H1 (cell line): ENCODE measurements around the gene IRAK3. TPM values are rescaled to one million over a fixed set of nuclear protein-coding genes. Genes with fewer than 3 reads are reported as not detected.

Experiments used
- CTCF ChIA-PET: fragments of 300-600 bp; sonication (Branson Sonifier 250); formaldehyde crosslinking; loops from one replicate; lab custom pipeline; 2021; ENCODE audit not compliant: partially characterized antibody; lab: Charles Lee
- POLR2A ChIA-PET: fragments of 300-600 bp; sonication (Branson Sonifier 250); formaldehyde crosslinking; loops from one replicate; lab custom pipeline; 2021; ENCODE audit warnings: inconsistent platforms; ENCODE audit not compliant: partially characterized antibody; lab: Charles Lee
- DNase-seq, 2 experiments: peaks; one replicate each; pipeline versions ENCODE4 v3.0.0 to v3.0.0-alpha.2; 2010 to 2022; ENCODE audit warnings: low spot score in 2 of 2, low read depth in 1 of 2, mixed read lengths in 1 of 2
- FAIRE-seq: peaks from 2 replicates; lab custom pipeline; 2011; peaks lifted over from hg19 to GRCh38; lab: Jason Lieb, UNC
- H2AFZ ChIP-seq: 2 replicates; pipeline ENCODE4 v1.8.1; 2012; ENCODE audit warnings: low read length, inconsistent platforms
- H2AK5ac ChIP-seq: 2 replicates; pipeline ENCODE4 v1.6.1; 2013; ENCODE audit warnings: low read depth, low read length
- H2BK120ac ChIP-seq: replicated peaks from 2 replicates; pipeline ENCODE3; 2013; ENCODE audit warnings: low read depth, low read length, inconsistent platforms
- H2BK12ac ChIP-seq: 2 replicates; pipeline ENCODE4 v1.6.1; 2013; ENCODE audit warnings: low read depth, low read length
- H2BK15ac ChIP-seq: 2 replicates; pipeline ENCODE4 v1.6.1; 2013; ENCODE audit warnings: low read length
- H2BK20ac ChIP-seq: 2 replicates; pipeline ENCODE4 v1.6.1; 2013; ENCODE audit warnings: low read length
- H2BK5ac ChIP-seq: 2 replicates; pipeline ENCODE4 v1.6.1; 2013; ENCODE audit warnings: low read depth, low read length
- H3K14ac ChIP-seq: 2 replicates; pipeline ENCODE4 v1.6.1; 2013; ENCODE audit warnings: inconsistent platforms; ENCODE audit not compliant: insufficient read length
- H3K18ac ChIP-seq: 2 replicates; pipeline ENCODE4 v1.6.1; 2013; ENCODE audit warnings: low read length; ENCODE audit errors: extremely low read depth
- H3K23ac ChIP-seq: 2 replicates; pipeline ENCODE4 v1.6.1; 2013; ENCODE audit warnings: inconsistent platforms; ENCODE audit not compliant: insufficient read length
- H3K23me2 ChIP-seq: 2 replicates; pipeline ENCODE4 v1.6.1; 2013; ENCODE audit warnings: low read depth, low read length
- H3K27ac ChIP-seq: 2 replicates; pipeline ENCODE4 v1.6.1; 2011; ENCODE audit warnings: low read depth, low read length, inconsistent platforms
- H3K27me3 ChIP-seq, 4 experiments: replicated peaks in 1 of 4; 1 replicate in 1 of 4; 2 replicates in 3 of 4; pipeline versions ENCODE4 v1.6.1 to v1.8.1; 2011 to 2013; ENCODE audit warnings: low read length in 3 of 4, mild to moderate bottlenecking in 3 of 4, inconsistent platforms in 2 of 4, mixed read lengths in 2 of 4, moderate library complexity in 1 of 4; ENCODE audit not compliant: control insufficient read depth in 3 of 4, insufficient read depth in 3 of 4; ENCODE audit errors: extremely low read depth in 1 of 4
- H3K36me3 ChIP-seq, 4 experiments: 2 replicates each; pipeline versions ENCODE4 v1.6.1 to v1.8.1; 2011 to 2013; ENCODE audit warnings: mild to moderate bottlenecking in 4 of 4, low read length in 3 of 4, moderate library complexity in 2 of 4, control low read depth in 1 of 4, inconsistent platforms in 1 of 4; ENCODE audit not compliant: insufficient read depth in 4 of 4, control insufficient read depth in 2 of 4
- H3K4ac ChIP-seq: replicated peaks from 2 replicates; pipeline ENCODE3; 2013; ENCODE audit warnings: low read length, low read depth, mixed read lengths, inconsistent platforms; ENCODE audit not compliant: insufficient read length
- H3K4me1 ChIP-seq, 4 experiments: replicated peaks in 1 of 4; 1 replicate in 1 of 4; 2 replicates in 3 of 4; pipeline versions ENCODE4 v1.6.1 to v1.8.1; 2011 to 2013; ENCODE audit warnings: low read length in 3 of 4, inconsistent platforms in 2 of 4, mixed read lengths in 1 of 4; ENCODE audit not compliant: insufficient read depth in 4 of 4, control insufficient read depth in 3 of 4
- H3K4me2 ChIP-seq, 2 experiments: 2 replicates each; pipeline versions ENCODE4 v1.6.1 to v1.8.1; 2011 to 2013; ENCODE audit warnings: low read depth in 2 of 2, low read length in 2 of 2, control low read depth in 1 of 2, inconsistent platforms in 1 of 2, mild to moderate bottlenecking in 1 of 2; ENCODE audit not compliant: insufficient read depth in 1 of 2
- H3K4me3 ChIP-seq, 4 experiments: fragments of 200-600, 300-600 bp in 1 of 4; sonication (generic), shearing (Covaris generic), sonication (Bioruptor Twin) in 1 of 4; 2 replicates each; pipeline versions ENCODE4 v1.5.1 to v1.8.1; 2011 to 2016; ENCODE audit warnings: low read length in 4 of 4, low read depth in 3 of 4, control low read depth in 2 of 4, inconsistent platforms in 2 of 4, mild to moderate bottlenecking in 2 of 4, mixed read lengths in 1 of 4, moderate library complexity in 1 of 4; ENCODE audit not compliant: insufficient read depth in 2 of 4; ENCODE audit errors: extremely low read depth in 1 of 4
- H3K56ac ChIP-seq: replicated peaks from 2 replicates; pipeline ENCODE3; 2013; ENCODE audit warnings: low read depth, mild to moderate bottlenecking, mixed read lengths, low read length, inconsistent platforms; ENCODE audit not compliant: insufficient read length
- H3K79me1 ChIP-seq: 2 replicates; pipeline ENCODE4 v1.6.1; 2013; ENCODE audit warnings: low read depth, low read length, control low read depth
- H3K79me2 ChIP-seq, 2 experiments: 2 replicates each; pipeline versions ENCODE4 v1.6.1 to v1.8.1; 2012 to 2013; ENCODE audit warnings: low read length in 2 of 2, mild to moderate bottlenecking in 2 of 2, inconsistent platforms in 1 of 2; ENCODE audit not compliant: insufficient read depth in 2 of 2, control insufficient read depth in 1 of 2
- H3K9ac ChIP-seq, 4 experiments: replicated peaks in 1 of 4; 1 replicate in 1 of 4; 2 replicates in 3 of 4; pipeline versions ENCODE4 v1.6.1 to v1.8.1; 2011 to 2013; ENCODE audit warnings: low read depth in 3 of 4, low read length in 3 of 4, control low read depth in 2 of 4, mild to moderate bottlenecking in 2 of 4, moderate library complexity in 2 of 4, inconsistent platforms in 1 of 4; ENCODE audit errors: extremely low read depth in 1 of 4
- H3K9me3 ChIP-seq, 2 experiments: 2 replicates each; pipeline versions ENCODE4 v1.6.1 to v1.8.1; 2012 to 2013; ENCODE audit warnings: mild to moderate bottlenecking in 2 of 2, moderate library complexity in 2 of 2, control low read depth in 1 of 2, inconsistent platforms in 1 of 2, low read depth in 1 of 2, low read length in 1 of 2, mixed read lengths in 1 of 2; ENCODE audit not compliant: insufficient read depth in 2 of 2
- H4K20me1 ChIP-seq, 2 experiments: replicated peaks in 1 of 2; 2 replicates each; pipeline versions ENCODE3 to v1.8.1; 2011 to 2013; ENCODE audit warnings: inconsistent platforms in 2 of 2, low read length in 2 of 2, mild to moderate bottlenecking in 1 of 2; ENCODE audit not compliant: insufficient read depth in 2 of 2, control insufficient read depth in 1 of 2
- H4K5ac ChIP-seq: 2 replicates; pipeline ENCODE4 v1.6.1; 2013; ENCODE audit warnings: low read length, low read depth, mixed read lengths, inconsistent platforms; ENCODE audit not compliant: insufficient read length
- H4K8ac ChIP-seq: 2 replicates; pipeline ENCODE4 v1.8.0; 2013; ENCODE audit warnings: mild to moderate bottlenecking, moderate library complexity, low read length, inconsistent platforms; ENCODE audit not compliant: insufficient read depth; ENCODE audit errors: extremely low read depth
- H4K91ac ChIP-seq: replicated peaks from 2 replicates; pipeline ENCODE3; 2013; ENCODE audit warnings: low read length, mixed read lengths, inconsistent platforms; ENCODE audit not compliant: insufficient read length
- BACH1 ChIP-seq: IDR thresholded peaks from 2 replicates; pipeline ENCODE4 v1.6.1; 2012; ENCODE audit warnings: low read length, improper control_type of control experiment
- BCL11A ChIP-seq, 2 experiments: IDR thresholded peaks; one replicate each; pipeline ENCODE4 v1.6.1; 2011; ENCODE audit warnings: low read depth in 2 of 2, low read length in 2 of 2, mild to moderate bottlenecking in 2 of 2
- FOSL1 ChIP-seq: IDR thresholded peaks from 2 replicates; pipeline ENCODE4 v1.6.1; 2011; ENCODE audit warnings: mild to moderate bottlenecking, low read depth, low read length, moderate library complexity; ENCODE audit not compliant: insufficient read depth
- GABPA ChIP-seq: IDR thresholded peaks from 2 replicates; pipeline ENCODE4 v1.6.1; 2011; ENCODE audit warnings: mild to moderate bottlenecking, low read length, moderate library complexity, borderline replicate concordance; ENCODE audit not compliant: insufficient read depth
- JUN ChIP-seq: IDR thresholded peaks from 2 replicates; pipeline ENCODE4 v1.6.1; 2011; ENCODE audit warnings: low read depth, mild to moderate bottlenecking, improper control_type of control experiment, low read length
- KDM1A ChIP-seq: fragments of 200-600, 300-600 bp; sonication (generic); IDR thresholded peaks from 2 replicates; pipeline ENCODE4 v1.7.1; 2016; ENCODE audit warnings: mild to moderate bottlenecking, low read length, borderline replicate concordance
- MAFK ChIP-seq: IDR thresholded peaks from 2 replicates; pipeline ENCODE4 v1.6.1; 2012; ENCODE audit warnings: low read depth, mild to moderate bottlenecking, improper control_type of control experiment, low read length
- WGBS, 2 experiments: shearing (Covaris generic) in 1 of 2; methylation state at CpG; one replicate each; pipeline versions ENCODE4 v1.1.6 to v1.1.7; 2013 to 2015; ENCODE audit warnings: low lambda C conversion rate in 2 of 2, mixed read lengths in 2 of 2, inconsistent platforms in 1 of 2, low coverage in 1 of 2, missing lambda C conversion rate in 1 of 2; ENCODE audit not compliant: insufficient replicate concordance in 2 of 2, insufficient coverage in 1 of 2, insufficient read length in 1 of 2; ENCODE audit errors: extremely low coverage in 1 of 2, missing lambda C conversion rate in 1 of 2; 5-methylcytosine and 5-hydroxymethylcytosine counted together
- polyA plus RNA-seq, 7 experiments: library from polyadenylated mRNA; depleted of rRNA in 3 of 7; stranded (reverse) in 5 of 7; unstranded in 2 of 7; fragments of >200 nt in 5 of 7; fragments of 200-250 nt in 2 of 7; gene quantifications; 1 replicate in 5 of 7; 2 replicates in 1 of 7; 4 replicates in 1 of 7; pipeline versions ENCODE4 v1.2.1 to v1.2.3, GENCODE V29; 2011 to 2013; ENCODE audit warnings: missing spikeins in 2 of 7, mixed read lengths in 2 of 7
- total RNA-seq: library from RNA; stranded (reverse); fragmentation: NEBNext Ultra II Directional; extraction: Animal tissue kit (Norgen Biotek cat#: 25700); gene quantifications from 2 replicates; pipeline ENCODE4 v1.2.1, GENCODE V29; 2021

IRAK3 gene
- total and polyA plus RNA-seq, 2 of the 8 experiments (the other 6 are each of a cell fraction or from before 2014, with no cell fraction given), result 0.51 to 2.2 TPM

GRCh38 chr12:66152732-66153131, 36.3 kb upstream of the IRAK3 start:
- H3K9ac ChIP-seq, result no peak overlapping the region

More at GRCh38 chr12:66152732-66153131, 36.3 kb upstream of the IRAK3 start:
- no peak overlapping the region for H3K4ac ChIP-seq
- no peaks in the 10 kb centered on the region for H3K9me3 ChIP-seq
- no peaks in the 10 kb centered on the region for H3K79me1 ChIP-seq
- H3K4me3 ChIP-seq, result no peak overlapping the region
- H4K20me1 ChIP-seq, result no peaks in the 10 kb centered on the region
- no peak overlapping the region for H4K91ac ChIP-seq
- H2BK5ac ChIP-seq, result no peak overlapping the region
- DNase-seq (no peak), FAIRE-seq (no peak)
- no peak overlapping the region for H3K18ac ChIP-seq
- TF ChIP-seq JUN (no peak), BACH1 (no peak), MAFK (no peak), BCL11A (IDR thresholded peaks at IDR 0.05; ENCODE audit: low read depth in 2 of 2, low read length in 2 of 2) (no peak), KDM1A (no peak), GABPA (no peak), FOSL1 (no peak)
- 90% methylated on average over 1 of the region's 1 CpG; no CpG with 5 or more reads in 1 of the 2 experiments for WGBS, 2 experiments
- CTCF ChIA-PET, result no interaction called here
- H3K27ac ChIP-seq, result no peak overlapping the region
- POLR2A ChIA-PET, result no interaction called here
- no peak overlapping the region for H3K23ac ChIP-seq
- H3K27me3 ChIP-seq, result no peaks in the 10 kb centered on the region
- no peak overlapping the region for H4K5ac ChIP-seq
- no peaks in the 10 kb centered on the region for H3K23me2 ChIP-seq
- no peak overlapping the region for H2BK20ac ChIP-seq
- no peak overlapping the region for H2BK15ac ChIP-seq
- no peaks in the 10 kb centered on the region for H3K36me3 ChIP-seq
- no peak overlapping the region for H2AFZ ChIP-seq
- no peak overlapping the region for H2BK12ac ChIP-seq
- no peak overlapping the region for H2BK120ac ChIP-seq
- H2AK5ac ChIP-seq, result no peak overlapping the region
- no peaks in the 10 kb centered on the region for H3K79me2 ChIP-seq
- H3K4me1 ChIP-seq, result no peaks in the 10 kb centered on the region
- H3K14ac ChIP-seq, result no peak overlapping the region
- no peak overlapping the region for H3K56ac ChIP-seq
- no peak overlapping the region for H3K4me2 ChIP-seq
- H4K8ac ChIP-seq, result no peak overlapping the region
